Uterus (tissue), 4 donors: ENCODE results near the gene PIP5KL1. TPM values are rescaled to one million over a fixed set of nuclear protein-coding genes. Genes with fewer than 3 reads are reported as not detected.

Source experiments
- DNase-seq, 2 donors: peaks; one replicate each; pipeline ENCODE4 v3.0.0-alpha.2; 2019 to 2020
- H3K27ac ChIP-seq, 2 donors: fragments of 200-600 bp; sonication (generic); 1 replicate in 1 of 2; 2 replicates in 1 of 2; pipeline ENCODE4 v1.5.1; 2016 to 2018
- H3K27me3 ChIP-seq, 2 donors: fragments of 200-600 bp; sonication (generic); one replicate each; pipeline ENCODE4 v1.5.1; 2018 to 2019; ENCODE audit warnings: control low read depth in 1 of 2
- H3K36me3 ChIP-seq, 2 donors: fragments of 200-600 bp; sonication (generic); one replicate each; pipeline ENCODE4 v1.5.1; 2019; ENCODE audit warnings: control low read depth in 1 of 2
- H3K4me1 ChIP-seq, 2 donors: fragments of 200-600 bp; sonication (generic); one replicate each; pipeline ENCODE4 v1.5.1; 2018 to 2019; ENCODE audit warnings: control low read depth in 1 of 2
- H3K4me3 ChIP-seq, 2 donors: fragments of 200-600 bp; sonication (generic); 1 replicate in 1 of 2; 2 replicates in 1 of 2; pipeline ENCODE4 v1.5.1; 2018 to 2019; ENCODE audit warnings: mild to moderate bottlenecking in 1 of 2
- H3K9me3 ChIP-seq, 2 donors: fragments of 200-600 bp; sonication (generic); one replicate each; pipeline ENCODE4 v1.5.1; 2019; ENCODE audit warnings: control low read depth in 1 of 2
- CTCF ChIP-seq, 4 experiments: fragments of 200-600 bp in 2 of 4; fragments of 450-650 bp in 2 of 4; sonication (generic) in 2 of 4; IDR thresholded peaks; one replicate each; pipeline ENCODE4 v1.5.1; 2016 to 2019; ENCODE audit warnings: antibody characterized with exemption in 4 of 4, mild to moderate bottlenecking in 2 of 4, moderate library complexity in 1 of 4
- POLR2A ChIP-seq, 2 donors: fragments of 450-650 bp; IDR thresholded peaks; one replicate each; pipeline ENCODE4 v1.6.1; 2016; ENCODE audit warnings: antibody characterized with exemption in 2 of 2, mild to moderate bottlenecking in 1 of 2, moderate library complexity in 1 of 2
- intact Hi-C: fragments of 100-400 bp; cut with DNase I; formaldehyde crosslinking; loops from one replicate; pipeline ENCODE4 v1.15.1; 2023; ENCODE audit warnings: low total_unique reads
- total RNA-seq, 4 donors: library from RNA; depleted of rRNA in 3 of 4; stranded (reverse); fragments of >200 nt in 3 of 4; gene quantifications; one replicate each; pipeline versions ENCODE4 v1.1.0 to v1.2.4, GENCODE V29; 2014 to 2023
- donor health status: DM: yes; HTN: yes; CAD: no.

Gene PIP5KL1
- total RNA-seq, 4 donors from 2014 or later, result 2.9 to 11.3 (median 3.2) TPM; not detected in 1

- DNase-seq, result no peak
Measured at GRCh38 chr9:127917603-127918002, 13.0 kb downstream of the PIP5KL1 start.

DNA sequence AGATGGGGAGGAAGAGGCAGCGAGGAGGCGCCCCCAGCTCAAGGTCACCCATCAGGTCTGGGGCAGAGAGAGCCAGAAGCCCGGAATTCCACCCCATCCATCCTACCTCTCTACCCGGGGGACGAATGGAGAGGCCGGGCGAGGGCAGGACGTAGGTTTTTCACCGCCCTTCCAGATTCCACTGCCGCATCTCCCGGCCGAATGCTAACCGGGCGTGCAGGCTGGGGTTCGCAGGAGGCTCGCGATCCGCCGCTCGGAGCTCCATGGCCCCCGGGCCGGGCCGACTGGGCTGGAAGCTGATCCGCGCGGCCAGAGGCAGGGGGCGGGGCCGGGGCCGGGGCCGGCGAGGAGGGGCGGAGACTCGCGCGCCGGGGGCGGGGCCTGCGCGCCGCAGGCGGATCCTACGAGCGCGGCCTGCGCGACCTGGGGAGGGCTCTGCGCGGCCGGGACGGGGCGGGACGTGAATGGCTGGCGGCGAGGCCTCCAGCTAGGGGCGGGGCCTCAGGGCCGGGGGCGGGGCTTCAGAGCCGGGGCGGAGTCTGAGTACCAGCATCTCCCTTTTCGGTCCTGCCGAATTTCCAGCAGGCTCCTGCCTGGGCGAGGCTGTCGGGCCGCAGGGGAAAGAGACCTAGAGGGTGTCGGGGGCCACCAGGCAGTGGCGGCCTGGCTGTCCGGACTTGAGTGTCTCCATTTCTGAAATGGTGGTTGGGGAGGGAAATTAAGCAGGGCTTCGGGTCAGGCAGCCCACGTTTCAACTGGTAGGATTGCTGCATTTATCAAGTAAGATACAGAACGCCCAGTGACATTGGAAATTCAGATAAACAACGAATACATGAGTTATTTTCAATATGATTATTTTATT, 13.6 kb downstream of the PIP5KL1 start, which contains the start of gene ST6GALNAC4:
TSS of gene ST6GALNAC4 (minus strand) at position 322 of the 862 bp plus-strand sequence. CDS start 622 bp downstream, outside the sequence.
- TF ChIP-seq POLR2A (IDR thresholded peaks at IDR 0.05) (peak; percentile 47 to 63), CTCF (IDR thresholded peaks at IDR 0.05) (no peak)
- Histone ChIP-seq H3K9me3 (no peaks in the 10 kb centered on the region), H3K4me3 (peak within 1 kb of the TSS; percentile 58 to 81), H3K4me1 (peaks cover 3 to 4% of the 10 kb centered on the region in 2 donors), H3K27me3 (no peaks in the 10 kb centered on the region), H3K36me3 (no peaks in the 10 kb centered on the region), H3K27ac (peak within 1 kb of the TSS; percentile 70 to 78)
- peak; percentile 96 to 98 for DNase-seq
- intact Hi-C loops, result no loop called here

More at GRCh38 chr9:127917603-127918002, 13.0 kb downstream of the PIP5KL1 start:
- H3K4me3 ChIP-seq, result no peak overlapping the region
- intact Hi-C loops, result no loop called here
- TF ChIP-seq POLR2A (IDR thresholded peaks at IDR 0.05) (no peak), CTCF (IDR thresholded peaks at IDR 0.05) (no peak)
- no peaks in the 10 kb centered on the region for H3K36me3 ChIP-seq
- peaks cover 4 to 5% of the 10 kb centered on the region in 2 donors for H3K4me1 ChIP-seq
- no peaks in the 10 kb centered on the region for H3K27me3 ChIP-seq
- peak overlapping the region; percentile 70 to 78 for H3K27ac ChIP-seq
- H3K9me3 ChIP-seq, result no peaks in the 10 kb centered on the region

DNA sequence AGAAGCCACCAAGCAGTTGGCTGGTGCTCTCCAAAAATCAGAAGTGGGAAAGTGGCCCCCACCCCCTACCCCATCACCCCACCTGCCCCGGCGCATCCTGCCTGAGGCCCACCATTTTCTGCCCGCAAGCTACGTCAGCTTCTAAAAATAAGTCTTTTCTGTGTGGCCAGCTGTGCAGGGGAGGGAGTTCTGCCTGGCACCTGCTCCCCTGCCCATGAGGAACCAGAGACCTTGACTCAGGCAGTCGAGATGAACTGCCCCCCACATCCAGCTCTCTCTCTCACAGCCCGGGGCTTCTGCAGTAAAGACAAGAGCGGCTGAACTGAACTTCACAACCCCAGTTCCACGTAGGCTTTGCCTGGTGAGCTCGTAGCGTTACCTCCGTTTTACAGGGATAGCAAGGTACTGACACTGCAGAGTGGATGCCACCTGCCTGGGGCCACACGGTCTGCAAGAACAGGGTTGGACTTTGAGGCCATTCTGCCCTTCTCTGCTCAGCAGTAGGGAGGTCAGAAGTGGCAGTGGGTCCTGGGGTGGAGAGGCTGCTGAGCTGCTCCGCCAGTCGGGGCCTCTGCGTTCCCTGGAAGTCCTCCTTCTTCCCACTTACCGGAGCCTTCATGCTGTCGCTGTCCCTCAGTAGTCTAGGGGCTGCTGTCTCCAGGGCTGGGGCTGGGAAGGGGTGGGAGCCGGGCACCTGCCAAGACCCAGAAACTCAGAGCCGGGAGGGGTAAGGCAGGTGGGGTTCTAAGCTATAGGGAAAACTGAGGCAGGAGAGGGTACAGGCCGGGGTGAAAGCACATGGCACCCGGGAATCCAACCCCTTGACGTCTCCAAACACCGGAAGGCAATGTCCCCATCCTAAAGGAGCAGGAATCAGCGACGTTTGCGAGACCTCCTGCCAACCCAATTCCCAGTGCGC, 14.5 kb downstream of the PIP5KL1 start:
- peak in 1 of 2 donors; percentile 28 for DNase-seq
- Histone ChIP-seq H3K27me3 (no peaks in the 10 kb centered on the region), H3K27ac (peak overlapping the region; percentile 64 to 70), H3K9me3 (no peaks in the 10 kb centered on the region), H3K4me3 (peak overlapping the region; percentile 58 to 81), H3K4me1 (peaks cover 0 to 4% of the 10 kb centered on the region in 2 donors), H3K36me3 (no peaks in the 10 kb centered on the region)
- intact Hi-C loops, result no loop called here
- TF ChIP-seq POLR2A (IDR thresholded peaks at IDR 0.05) (no peak), CTCF (IDR thresholded peaks at IDR 0.05) (no peak)

- peak overlapping the region in 1 of 2 donors; percentile 58 for H3K4me3 ChIP-seq
- TF ChIP-seq CTCF (IDR thresholded peaks at IDR 0.05) (no peak), POLR2A (IDR thresholded peaks at IDR 0.05) (no peak)
- intact Hi-C loops, result no loop called here
- no peaks in the 10 kb centered on the region for H3K27me3 ChIP-seq
- H3K9me3 ChIP-seq, result no peaks in the 10 kb centered on the region
- peaks cover 0 to 4% of the 10 kb centered on the region in 2 donors for H3K4me1 ChIP-seq
- no peaks in the 10 kb centered on the region for H3K36me3 ChIP-seq
- DNase-seq, result no peak
- peak overlapping the region; percentile 11 to 70 for H3K27ac ChIP-seq
Measured at GRCh38 chr9:127915325-127915752, 15.2 kb downstream of the PIP5KL1 start.
